ENCODE results near the gene MTRF1L.
"Not testable (repeated sequence)": the region's sequence is repeated elsewhere in the genome, so short reads cannot be mapped to it uniquely, and the experiment has no call there.

- TF ChIP-seq, protein P1, sequence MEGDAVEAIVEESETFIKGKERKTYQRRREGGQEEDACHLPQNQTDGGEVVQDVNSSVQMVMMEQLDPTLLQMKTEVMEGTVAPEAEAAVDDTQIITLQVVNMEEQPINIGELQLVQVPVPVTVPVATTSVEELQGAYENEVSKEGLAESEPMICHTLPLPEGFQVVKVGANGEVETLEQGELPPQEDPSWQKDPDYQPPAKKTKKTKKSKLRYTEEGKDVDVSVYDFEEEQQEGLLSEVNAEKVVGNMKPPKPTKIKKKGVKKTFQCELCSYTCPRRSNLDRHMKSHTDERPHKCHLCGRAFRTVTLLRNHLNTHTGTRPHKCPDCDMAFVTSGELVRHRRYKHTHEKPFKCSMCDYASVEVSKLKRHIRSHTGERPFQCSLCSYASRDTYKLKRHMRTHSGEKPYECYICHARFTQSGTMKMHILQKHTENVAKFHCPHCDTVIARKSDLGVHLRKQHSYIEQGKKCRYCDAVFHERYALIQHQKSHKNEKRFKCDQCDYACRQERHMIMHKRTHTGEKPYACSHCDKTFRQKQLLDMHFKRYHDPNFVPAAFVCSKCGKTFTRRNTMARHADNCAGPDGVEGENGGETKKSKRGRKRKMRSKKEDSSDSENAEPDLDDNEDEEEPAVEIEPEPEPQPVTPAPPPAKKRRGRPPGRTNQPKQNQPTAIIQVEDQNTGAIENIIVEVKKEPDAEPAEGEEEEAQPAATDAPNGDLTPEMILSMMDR (optimal IDR thresholded peaks at IDR 0.05 in 1 of 3, IDR thresholded peaks at IDR 0.05 in 1 of 3, conservative IDR thresholded peaks at IDR 0.05 in 1 of 3; ENCODE audit: extremely low read depth in 1 of 3, insufficient read depth in 2 of 3, low read length in 3 of 3), result not testable (repeated sequence)
- TF ChIP-seq EZH2 (IDR thresholded peaks at IDR 0.05; ENCODE audit: low read length), result not testable (repeated sequence)
Measured at GRCh38 chr6:153000790-153001189, 1.7 kb downstream of the MTRF1L start.

Data from keratinocyte (primary cell).